Measurements from ENCODE around the gene BTN2A1. TPM values are rescaled to one million over a fixed set of nuclear protein-coding genes. Genes with fewer than 3 reads are reported as not detected.
"Not testable (repeated sequence)": the region's sequence is repeated elsewhere in the genome, so short reads cannot be mapped to it uniquely, and the experiment has no call there.

Gene BTN2A1
- total RNA-seq, 1 donor from 2014 or later = 27.7 TPM

- H3K9me3 Mint-ChIP-seq (ENCODE audit: unreplicated experiment) = no peaks in the 10 kb centered on the region
- H3K27ac Mint-ChIP-seq (ENCODE audit: unreplicated experiment) = no peak overlapping the region
- H3K36me3 Mint-ChIP-seq (ENCODE audit: unreplicated experiment) = peaks cover 11% of the 10 kb centered on the region
- no peak for TF ChIP-seq CTCF (IDR thresholded peaks at IDR 0.05)
- no peaks in the 10 kb centered on the region for H3K27me3 Mint-ChIP-seq (ENCODE audit: unreplicated experiment)
- DNase-seq (ENCODE audit: extremely low spot score, unreplicated experiment) = no peak
- peaks cover 24% of the 10 kb centered on the region for H3K4me1 Mint-ChIP-seq (ENCODE audit: unreplicated experiment)
- no peak overlapping the region for H3K4me3 Mint-ChIP-seq (ENCODE audit: unreplicated experiment)
Observed at GRCh38 chr6:26454631-26455030, 3.1 kb upstream of the BTN2A1 start.

GRCh38 chr6:26455357-26455970 is 2.3 kb upstream of the BTN2A1 start:
- Mint-ChIP-seq H3K27ac (ENCODE audit: unreplicated experiment) (no peak overlapping the region), H3K36me3 (ENCODE audit: unreplicated experiment) (peaks cover 14% of the 10 kb centered on the region), H3K9me3 (ENCODE audit: unreplicated experiment) (no peaks in the 10 kb centered on the region), H3K4me1 (ENCODE audit: unreplicated experiment) (peaks cover 32% of the 10 kb centered on the region), H3K27me3 (ENCODE audit: unreplicated experiment) (no peaks in the 10 kb centered on the region), H3K4me3 (ENCODE audit: unreplicated experiment) (no peak overlapping the region)
- DNase-seq (ENCODE audit: extremely low spot score, unreplicated experiment) = no peak
- TF ChIP-seq CTCF (IDR thresholded peaks at IDR 0.05) = no peak

- TF ChIP-seq CTCF (IDR thresholded peaks at IDR 0.05) = no peak
- peak overlapping the region; percentile 100 for H3K27ac Mint-ChIP-seq (ENCODE audit: unreplicated experiment)
- peak overlapping the region; percentile 99 for H3K4me3 Mint-ChIP-seq (ENCODE audit: unreplicated experiment)
- no peak for DNase-seq (ENCODE audit: extremely low spot score, unreplicated experiment)
- no peaks in the 10 kb centered on the region for H3K27me3 Mint-ChIP-seq (ENCODE audit: unreplicated experiment)
- H3K36me3 Mint-ChIP-seq (ENCODE audit: unreplicated experiment) = peaks cover 25% of the 10 kb centered on the region
- H3K9me3 Mint-ChIP-seq (ENCODE audit: unreplicated experiment) = no peaks in the 10 kb centered on the region
- H3K4me1 Mint-ChIP-seq (ENCODE audit: unreplicated experiment) = peaks cover 45% of the 10 kb centered on the region
Observed at GRCh38 chr6:26457264-26457805, 420 bp upstream of the BTN2A1 start.

GRCh38 chr6:26459023-26459810 is 1.5 kb downstream of the BTN2A1 start:
- H3K36me3 Mint-ChIP-seq (ENCODE audit: unreplicated experiment) = peaks cover 41% of the 10 kb centered on the region
- H3K27me3 Mint-ChIP-seq (ENCODE audit: unreplicated experiment) = no peaks in the 10 kb centered on the region
- no peak for DNase-seq (ENCODE audit: extremely low spot score, unreplicated experiment)
- H3K27ac Mint-ChIP-seq (ENCODE audit: unreplicated experiment) = peak overlapping the region; percentile 10
- peak overlapping the region; percentile 53 for H3K4me3 Mint-ChIP-seq (ENCODE audit: unreplicated experiment)
- peaks cover 45% of the 10 kb centered on the region for H3K4me1 Mint-ChIP-seq (ENCODE audit: unreplicated experiment)
- no peaks in the 10 kb centered on the region for H3K9me3 Mint-ChIP-seq (ENCODE audit: unreplicated experiment)
- TF ChIP-seq CTCF (IDR thresholded peaks at IDR 0.05) = no peak

GRCh38 chr6:26461353-26461752 is 3.6 kb downstream of the BTN2A1 start:
- not testable (repeated sequence) for DNase-seq (ENCODE audit: extremely low spot score, unreplicated experiment); H3K9me3 Mint-ChIP-seq (ENCODE audit: unreplicated experiment); H3K27me3 Mint-ChIP-seq (ENCODE audit: unreplicated experiment); H3K4me3 Mint-ChIP-seq (ENCODE audit: unreplicated experiment); H3K27ac Mint-ChIP-seq (ENCODE audit: unreplicated experiment)
- Mint-ChIP-seq H3K4me1 (ENCODE audit: unreplicated experiment) (peaks cover 45% of the 10 kb centered on the region), H3K36me3 (ENCODE audit: unreplicated experiment) (peaks cover 60% of the 10 kb centered on the region)
